OCI-LY3 (cell line): ENCODE measurements around the gene FPGS.

Source experiments
- H2AFZ ChIP-seq: fragments of 200-600, 300-600 bp; shearing (Covaris generic); 2 replicates; pipeline ENCODE4 v1.6.0; 2014; ENCODE audit warnings: antibody characterized with exemption, low read depth, low read length
- H3K27ac ChIP-seq: fragments of 200-600, 300-600 bp; sonication (generic); 2 replicates; pipeline ENCODE4 v1.5.1; 2014; ENCODE audit warnings: mild to moderate bottlenecking, low read length, moderate library complexity, mixed read lengths
- H3K27me3 ChIP-seq: fragments of 200-600, 300-600 bp; sonication (generic); 2 replicates; pipeline ENCODE4 v1.6.1; 2014; ENCODE audit warnings: low read depth, low read length, mixed read lengths
- H3K36me3 ChIP-seq: fragments of 200-600, 300-600 bp; sonication (generic); replicated peaks from 2 replicates; pipeline ENCODE3; 2014; ENCODE audit warnings: low read depth, low read length, mixed read lengths
- H3K4me1 ChIP-seq: fragments of 300-600, 200-600 bp; sonication (generic); 2 replicates; pipeline ENCODE4 v1.6.1; 2014; ENCODE audit warnings: low read length, mixed read lengths
- H3K4me2 ChIP-seq: fragments of 200-600, 300-600 bp; sonication (generic); 2 replicates; pipeline ENCODE4 v1.6.1; 2014; ENCODE audit warnings: low read length, mixed read lengths
- H3K4me3 ChIP-seq: fragments of 300-600, 200-600 bp; sonication (generic); 2 replicates; pipeline ENCODE4 v1.5.1; 2014; ENCODE audit warnings: antibody characterized with exemption, mild to moderate bottlenecking, low read length, moderate library complexity
- H3K79me2 ChIP-seq: fragments of 300-600, 200-600 bp; shearing (Covaris generic); 2 replicates; pipeline ENCODE4 v1.6.1; 2014; ENCODE audit warnings: mild to moderate bottlenecking, low read length, mixed read lengths
- H3K9ac ChIP-seq: fragments of 300-600, 200-600 bp; shearing (Covaris generic); 2 replicates; pipeline ENCODE4 v1.6.0; 2014; ENCODE audit warnings: mild to moderate bottlenecking, low read length, moderate library complexity
- H3K9me3 ChIP-seq: fragments of 200-600, 300-600 bp; shearing (Covaris generic); 2 replicates; pipeline ENCODE4 v1.6.1; 2014; ENCODE audit warnings: low read length, mixed read lengths; ENCODE audit not compliant: insufficient read depth
- H4K20me1 ChIP-seq: fragments of 200-600, 300-600 bp; sonication (generic); 2 replicates; pipeline ENCODE4 v1.6.1; 2016; ENCODE audit warnings: low read length, mixed read lengths; ENCODE audit not compliant: insufficient read depth
- CTCF ChIP-seq: fragments of 200-600, 300-600 bp; sonication (generic); IDR thresholded peaks from 2 replicates; pipeline ENCODE4 v1.5.1; 2014; ENCODE audit warnings: antibody characterized with exemption, low read length, low read depth
- EZH2phosphoT487 ChIP-seq: fragments of 200-600 bp; shearing (Covaris generic); IDR thresholded peaks from 2 replicates; pipeline ENCODE4 v1.6.1; 2018; ENCODE audit warnings: antibody characterized with exemption, mixed run types, low read depth

FPGS gene

DNA sequence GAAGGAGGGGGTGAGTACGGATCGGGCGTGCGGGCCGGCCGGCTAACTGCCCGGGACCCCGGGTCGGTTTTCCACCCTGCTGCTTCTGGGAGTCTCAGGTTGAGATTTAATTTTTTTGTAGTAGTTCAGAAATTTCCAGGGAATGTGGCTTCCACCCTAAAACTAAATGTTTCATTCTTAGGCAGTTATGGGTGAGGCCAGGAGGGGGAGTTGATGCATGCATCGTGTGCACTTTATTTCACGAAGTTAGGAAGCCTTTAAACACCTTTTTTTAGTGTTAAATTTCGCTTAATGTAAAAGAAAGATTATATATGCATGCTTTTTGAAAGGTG lies 15.9 kb upstream of the FPGS start:
- TF ChIP-seq CTCF (no peak; the same call in none of the 2 replicates), EZH2phosphoT487 (no peak)

GRCh38 chr9:127788337-127789011 lies 14.2 kb upstream of the FPGS start:
- Histone ChIP-seq H3K4me1 (peaks cover 31% of the 10 kb centered on the region), H3K27me3 (no peaks in the 10 kb centered on the region), H3K36me3 (peaks cover 40% of the 10 kb centered on the region), H3K4me2 (no peak overlapping the region), H3K79me2 (peaks cover 46% of the 10 kb centered on the region), H4K20me1 (peaks cover 29% of the 10 kb centered on the region), H3K27ac (no peak overlapping the region), H3K9ac (no peak overlapping the region), H3K9me3 (no peaks in the 10 kb centered on the region), H2AFZ (no peak overlapping the region), H3K4me3 (no peak overlapping the region)
- TF ChIP-seq CTCF (no peak), EZH2phosphoT487 (no peak)

More for the DNA sequence above, 15.9 kb upstream of the FPGS start:
- no peak overlapping the region for H2AFZ ChIP-seq
- peak overlapping the region; percentile 65 for H3K4me2 ChIP-seq
- no peaks in the 10 kb centered on the region for H3K27me3 ChIP-seq
- H3K4me1 ChIP-seq, result peaks cover 40% of the 10 kb centered on the region
- H3K27ac ChIP-seq, result peak overlapping the region; percentile 77
- H4K20me1 ChIP-seq, result peaks cover 29% of the 10 kb centered on the region
- no peaks in the 10 kb centered on the region for H3K9me3 ChIP-seq
- H3K36me3 ChIP-seq, result peaks cover 35% of the 10 kb centered on the region
- H3K4me3 ChIP-seq, result peak overlapping the region; percentile 88
- peak overlapping the region; percentile 91 for H3K9ac ChIP-seq
- peaks cover 46% of the 10 kb centered on the region for H3K79me2 ChIP-seq

GRCh38 chr9:127789179-127789578 lies 13.5 kb upstream of the FPGS start:
- H2AFZ ChIP-seq, result no peak overlapping the region
- H3K79me2 ChIP-seq, result peaks cover 46% of the 10 kb centered on the region
- H3K4me3 ChIP-seq, result no peak overlapping the region
- no peak overlapping the region for H3K9ac ChIP-seq
- H3K27me3 ChIP-seq, result no peaks in the 10 kb centered on the region
- TF ChIP-seq EZH2phosphoT487 (no peak), CTCF (no peak)
- H3K27ac ChIP-seq, result no peak overlapping the region
- H3K36me3 ChIP-seq, result peaks cover 40% of the 10 kb centered on the region
- no peak overlapping the region for H3K4me2 ChIP-seq
- peaks cover 29% of the 10 kb centered on the region for H4K20me1 ChIP-seq
- H3K9me3 ChIP-seq, result no peaks in the 10 kb centered on the region
- H3K4me1 ChIP-seq, result peaks cover 24% of the 10 kb centered on the region

DNA sequence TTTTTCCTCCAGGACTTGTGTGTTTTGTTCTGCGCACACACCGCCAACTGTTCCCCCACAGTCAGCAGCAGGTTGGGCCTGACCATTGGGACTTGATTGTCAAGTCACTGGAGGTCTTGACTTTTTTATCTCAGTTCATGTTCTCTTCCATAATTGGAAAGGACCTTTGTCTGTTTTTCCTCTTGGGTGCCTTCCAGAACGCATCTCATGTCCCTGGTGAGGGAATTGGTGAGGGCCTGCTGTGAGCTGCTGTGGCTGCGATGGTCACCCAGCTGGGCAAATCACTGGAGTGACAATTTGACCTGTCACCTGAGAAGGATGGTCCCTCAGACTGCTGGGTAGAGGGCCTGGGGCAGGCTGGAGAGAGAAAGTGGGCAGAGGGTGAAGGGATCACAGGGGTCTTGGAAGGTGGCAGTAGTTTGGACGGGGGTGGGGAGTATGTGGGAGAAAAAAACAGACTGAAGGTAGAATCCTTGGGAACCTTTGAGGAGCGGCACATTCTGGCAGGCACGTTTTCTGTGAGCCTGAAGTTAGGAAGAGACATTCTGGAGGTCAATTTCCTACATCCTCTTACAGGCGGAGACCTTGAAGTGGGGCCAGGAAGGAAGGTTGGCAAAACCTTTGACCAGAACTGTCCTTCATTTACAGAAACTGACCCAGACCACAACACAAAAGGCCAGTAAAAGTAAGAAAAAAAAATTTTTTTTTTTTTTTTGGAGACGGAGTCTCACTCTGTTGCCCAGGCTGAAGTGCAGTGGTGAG lies 12.4 kb upstream of the FPGS start:
- H3K4me2 ChIP-seq, result no peak overlapping the region
- H3K36me3 ChIP-seq, result peaks cover 45% of the 10 kb centered on the region
- H3K9ac ChIP-seq, result no peak overlapping the region
- H4K20me1 ChIP-seq, result peaks cover 29% of the 10 kb centered on the region
- no peak overlapping the region for H3K27ac ChIP-seq
- peaks cover 46% of the 10 kb centered on the region for H3K79me2 ChIP-seq
- H3K4me1 ChIP-seq, result peaks cover 17% of the 10 kb centered on the region
- H3K9me3 ChIP-seq, result no peaks in the 10 kb centered on the region
- TF ChIP-seq EZH2phosphoT487 (no peak), CTCF (no peak)
- H2AFZ ChIP-seq, result no peak overlapping the region
- no peaks in the 10 kb centered on the region for H3K27me3 ChIP-seq
- H3K4me3 ChIP-seq, result no peak overlapping the region
